ENCODE data around the gene CCT3.
A peak's percentile ranks its signal among the peaks of the same experiment; 100 is the strongest.

Gene CCT3

GRCh38 chr1:156386134-156386901 is 48.2 kb upstream of the CCT3 start:
- Histone ChIP-seq H3K4me1 (ENCODE audit: insufficient read depth, low read length) (peaks cover 8% of the 10 kb centered on the region), H3K79me2 (ENCODE audit: insufficient read depth, low read length) (no peaks in the 10 kb centered on the region), H2AFZ (ENCODE audit: low read depth, low read length) (peak overlapping the region; percentile 77), H3K4me2 (ENCODE audit: insufficient read depth, low read length) (peak overlapping the region; percentile 41; the same call in 1 of the 2 replicates), H4K20me1 (ENCODE audit: insufficient read depth, low read length) (no peaks in the 10 kb centered on the region), H3K9ac (ENCODE audit: low read depth, low read length) (no peak overlapping the region), H3K27me3 (ENCODE audit: insufficient read depth, low read length, poor library complexity) (no peaks in the 10 kb centered on the region), H3K27ac (ENCODE audit: low read length) (0 out of 2 replicates have a peak overlapping the region, but pooled peaks have one; percentile 5), H3K36me3 (ENCODE audit: insufficient read depth, low read length) (no peaks in the 10 kb centered on the region), H3K9me3 (ENCODE audit: insufficient read depth, low read length, severe bottlenecking) (no peaks in the 10 kb centered on the region), H3K4me3 (ENCODE audit: low read depth in 1 of 2, low read length in 2 of 2) (no peak overlapping the region)
- TF ChIP-seq, protein P1, sequence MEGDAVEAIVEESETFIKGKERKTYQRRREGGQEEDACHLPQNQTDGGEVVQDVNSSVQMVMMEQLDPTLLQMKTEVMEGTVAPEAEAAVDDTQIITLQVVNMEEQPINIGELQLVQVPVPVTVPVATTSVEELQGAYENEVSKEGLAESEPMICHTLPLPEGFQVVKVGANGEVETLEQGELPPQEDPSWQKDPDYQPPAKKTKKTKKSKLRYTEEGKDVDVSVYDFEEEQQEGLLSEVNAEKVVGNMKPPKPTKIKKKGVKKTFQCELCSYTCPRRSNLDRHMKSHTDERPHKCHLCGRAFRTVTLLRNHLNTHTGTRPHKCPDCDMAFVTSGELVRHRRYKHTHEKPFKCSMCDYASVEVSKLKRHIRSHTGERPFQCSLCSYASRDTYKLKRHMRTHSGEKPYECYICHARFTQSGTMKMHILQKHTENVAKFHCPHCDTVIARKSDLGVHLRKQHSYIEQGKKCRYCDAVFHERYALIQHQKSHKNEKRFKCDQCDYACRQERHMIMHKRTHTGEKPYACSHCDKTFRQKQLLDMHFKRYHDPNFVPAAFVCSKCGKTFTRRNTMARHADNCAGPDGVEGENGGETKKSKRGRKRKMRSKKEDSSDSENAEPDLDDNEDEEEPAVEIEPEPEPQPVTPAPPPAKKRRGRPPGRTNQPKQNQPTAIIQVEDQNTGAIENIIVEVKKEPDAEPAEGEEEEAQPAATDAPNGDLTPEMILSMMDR (IDR thresholded peaks at IDR 0.05; ENCODE audit: borderline replicate concordance, extremely low read depth, low read length, poor library complexity, severe bottlenecking), result no peak
- no peak for TF ChIP-seq EZH2 (IDR thresholded peaks at IDR 0.05; ENCODE audit: borderline replicate concordance, low read depth, low read length, severe bottlenecking)
- ATAC-seq (ENCODE audit: insufficient read depth, low read depth), result no peak
- DNase-seq, result no peak

DNA sequence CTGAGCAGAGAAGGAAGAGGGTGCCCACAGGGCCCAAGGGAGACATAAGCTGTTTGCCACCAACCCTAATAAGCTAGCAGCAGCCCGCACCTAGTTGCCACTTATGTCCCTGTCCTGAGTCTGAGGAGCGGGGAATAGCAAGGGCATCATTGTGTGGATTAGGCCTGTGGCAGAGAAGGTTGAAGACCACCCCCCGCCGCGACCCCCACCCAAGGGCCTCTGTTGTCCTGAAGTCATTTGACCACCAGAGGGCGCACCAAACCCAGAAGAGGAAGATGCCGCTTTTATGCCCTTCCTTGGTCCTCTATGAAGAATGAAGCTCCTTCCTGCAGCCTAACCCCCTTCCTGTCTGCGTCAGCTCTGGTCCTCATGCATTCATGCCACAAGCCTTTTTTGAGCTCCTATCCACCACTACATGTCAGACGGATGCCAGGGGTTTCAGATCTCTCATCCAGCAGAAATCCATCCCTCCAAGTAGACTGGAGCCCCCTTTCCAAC is 47.5 kb upstream of the CCT3 start:
- peak overlapping the region; percentile 77 for H2AFZ ChIP-seq (ENCODE audit: low read depth, low read length)
- no peak for TF ChIP-seq EZH2 (IDR thresholded peaks at IDR 0.05; ENCODE audit: borderline replicate concordance, low read depth, low read length, severe bottlenecking)
- TF ChIP-seq, protein P1 (IDR thresholded peaks at IDR 0.05; ENCODE audit: borderline replicate concordance, extremely low read depth, low read length, poor library complexity, severe bottlenecking), result peak; percentile 98
- peak overlapping the region; percentile 41; the same call in 1 of the 2 replicates for H3K4me2 ChIP-seq (ENCODE audit: insufficient read depth, low read length)
- no peak overlapping the region for H3K4me3 ChIP-seq (ENCODE audit: low read depth in 1 of 2, low read length in 2 of 2)
- H3K79me2 ChIP-seq (ENCODE audit: insufficient read depth, low read length), result no peaks in the 10 kb centered on the region
- H3K9ac ChIP-seq (ENCODE audit: low read depth, low read length), result no peak overlapping the region
- H3K36me3 ChIP-seq (ENCODE audit: insufficient read depth, low read length), result no peaks in the 10 kb centered on the region
- H3K27ac ChIP-seq (ENCODE audit: low read length), result 0 out of 2 replicates have a peak overlapping the region, but pooled peaks have one; percentile 5
- no peaks in the 10 kb centered on the region for H3K27me3 ChIP-seq (ENCODE audit: insufficient read depth, low read length, poor library complexity)
- H3K4me1 ChIP-seq (ENCODE audit: insufficient read depth, low read length), result peaks cover 8% of the 10 kb centered on the region
- ATAC-seq (ENCODE audit: insufficient read depth, low read depth) (peak; percentile 83), DNase-seq (peak; percentile 80)
- no peaks in the 10 kb centered on the region for H3K9me3 ChIP-seq (ENCODE audit: insufficient read depth, low read length, severe bottlenecking)
- H4K20me1 ChIP-seq (ENCODE audit: insufficient read depth, low read length), result no peaks in the 10 kb centered on the region

GRCh38 chr1:156384658-156385057 is 46.6 kb upstream of the CCT3 start:
- no peak overlapping the region for H2AFZ ChIP-seq (ENCODE audit: low read depth, low read length)
- no peaks in the 10 kb centered on the region for H3K9me3 ChIP-seq (ENCODE audit: insufficient read depth, low read length, severe bottlenecking)
- TF ChIP-seq, protein P1 (IDR thresholded peaks at IDR 0.05; ENCODE audit: borderline replicate concordance, extremely low read depth, low read length, poor library complexity, severe bottlenecking), result no peak
- no peak for TF ChIP-seq EZH2 (IDR thresholded peaks at IDR 0.05; ENCODE audit: borderline replicate concordance, low read depth, low read length, severe bottlenecking)
- H3K4me1 ChIP-seq (ENCODE audit: insufficient read depth, low read length), result peaks cover 8% of the 10 kb centered on the region
- no peaks in the 10 kb centered on the region for H3K79me2 ChIP-seq (ENCODE audit: insufficient read depth, low read length)
- DNase-seq (no peak), ATAC-seq (ENCODE audit: insufficient read depth, low read depth) (no peak)
- no peak overlapping the region for H3K9ac ChIP-seq (ENCODE audit: low read depth, low read length)
- no peaks in the 10 kb centered on the region for H3K27me3 ChIP-seq (ENCODE audit: insufficient read depth, low read length, poor library complexity)
- no peaks in the 10 kb centered on the region for H3K36me3 ChIP-seq (ENCODE audit: insufficient read depth, low read length)
- H3K4me2 ChIP-seq (ENCODE audit: insufficient read depth, low read length), result no peak overlapping the region
- no peak overlapping the region for H3K27ac ChIP-seq (ENCODE audit: low read length)
- no peaks in the 10 kb centered on the region for H4K20me1 ChIP-seq (ENCODE audit: insufficient read depth, low read length)
- H3K4me3 ChIP-seq (ENCODE audit: low read depth in 1 of 2, low read length in 2 of 2), result no peak overlapping the region

Measured in DND-41 (cell line).